Measurements from ENCODE around the gene C1QA. TPM values are rescaled to one million over a fixed set of nuclear protein-coding genes. Genes with fewer than 3 reads are reported as not detected.

Gene C1QA
- polyA plus RNA-seq, 1 experiment = not detected

- DNase-seq (ENCODE audit: low read depth, low spot score) = no peak
- no peak for TF ChIP-seq CTCF (IDR thresholded peaks at IDR 0.05; ENCODE audit: low read depth, low read length)
- Histone ChIP-seq H3K4me3 (ENCODE audit: low read depth, low read length) (no peak overlapping the region), H3K27me3 (ENCODE audit: control insufficient read depth, insufficient read depth, low read length) (peaks cover 36% of the 10 kb centered on the region), H3K9me3 (ENCODE audit: control insufficient read depth, insufficient read depth, low read length) (no peaks in the 10 kb centered on the region), H3K27ac (ENCODE audit: low read depth, low read length) (no peak overlapping the region)
- POLR2A ChIA-PET = no interaction called here
- CTCF ChIA-PET = no interaction called here
These were observed 30.3 kb upstream of the C1QA start for GRCh38 chr1:22606161-22606560.

- DNase-seq (ENCODE audit: low read depth, low spot score) = no peak
- Histone ChIP-seq H3K9me3 (ENCODE audit: control insufficient read depth, insufficient read depth, low read length) (no peaks in the 10 kb centered on the region), H3K4me3 (ENCODE audit: low read depth, low read length) (no peak overlapping the region), H3K27me3 (ENCODE audit: control insufficient read depth, insufficient read depth, low read length) (peaks cover 33% of the 10 kb centered on the region), H3K27ac (ENCODE audit: low read depth, low read length) (no peak overlapping the region)
- ChIA-PET CTCF (no interaction called here), POLR2A (no interaction called here)
- TF ChIP-seq CTCF (IDR thresholded peaks at IDR 0.05; ENCODE audit: low read depth, low read length) = no peak
These were observed 29.3 kb upstream of the C1QA start for GRCh38 chr1:22607154-22607553.

- Histone ChIP-seq H3K9me3 (ENCODE audit: control insufficient read depth, insufficient read depth, low read length) (no peaks in the 10 kb centered on the region), H3K27ac (ENCODE audit: low read depth, low read length) (no peak overlapping the region), H3K4me3 (ENCODE audit: low read depth, low read length) (no peak overlapping the region), H3K27me3 (ENCODE audit: control insufficient read depth, insufficient read depth, low read length) (peaks cover 29% of the 10 kb centered on the region)
- no peak for DNase-seq (ENCODE audit: low read depth, low spot score)
- ChIA-PET CTCF (no interaction called here), POLR2A (no interaction called here)
- TF ChIP-seq CTCF (IDR thresholded peaks at IDR 0.05; ENCODE audit: low read depth, low read length) = no peak
These were observed 28.1 kb upstream of the C1QA start for GRCh38 chr1:22608361-22608760.

GRCh38 chr1:22609291-22609690 is 27.1 kb upstream of the C1QA start:
- Histone ChIP-seq H3K27me3 (ENCODE audit: control insufficient read depth, insufficient read depth, low read length) (peaks cover 21% of the 10 kb centered on the region), H3K9me3 (ENCODE audit: control insufficient read depth, insufficient read depth, low read length) (no peaks in the 10 kb centered on the region), H3K4me3 (ENCODE audit: low read depth, low read length) (no peak overlapping the region), H3K27ac (ENCODE audit: low read depth, low read length) (no peak overlapping the region)
- ChIA-PET POLR2A (no interaction called here), CTCF (no interaction called here)
- DNase-seq (ENCODE audit: low read depth, low spot score) = no peak
- no peak for TF ChIP-seq CTCF (IDR thresholded peaks at IDR 0.05; ENCODE audit: low read depth, low read length)

GRCh38 chr1:22611530-22611947 is 24.9 kb upstream of the C1QA start:
- CTCF ChIA-PET = no interaction called here

More at GRCh38 chr1:22611530-22611947, 24.9 kb upstream of the C1QA start:
- DNase-seq (ENCODE audit: low read depth, low spot score) = peak; percentile 13
- POLR2A ChIA-PET = no interaction called here
- peaks cover 13% of the 10 kb centered on the region for H3K27me3 ChIP-seq (ENCODE audit: control insufficient read depth, insufficient read depth, low read length)
- H3K27ac ChIP-seq (ENCODE audit: low read depth, low read length) = no peak overlapping the region
- H3K9me3 ChIP-seq (ENCODE audit: control insufficient read depth, insufficient read depth, low read length) = no peaks in the 10 kb centered on the region
- no peak for TF ChIP-seq CTCF (IDR thresholded peaks at IDR 0.05; ENCODE audit: low read depth, low read length)
- no peak overlapping the region for H3K4me3 ChIP-seq (ENCODE audit: low read depth, low read length)
